MM.1S (cell line): ENCODE results near the gene PPL.

Source experiments
- DNase-seq: peaks from one replicate; pipeline ENCODE4 v3.0.0-alpha.2; 2015
- H2AFZ ChIP-seq: fragments of 300-600 bp; sonication (generic); 2 replicates; pipeline ENCODE4 v1.6.0; 2016; ENCODE audit warnings: antibody characterized with exemption, low read length
- H3F3A ChIP-seq: fragments of 300-600 bp; sonication (generic); 2 replicates; pipeline ENCODE4 v1.6.1; 2016; ENCODE audit warnings: mild to moderate bottlenecking, antibody characterized with exemption, low read length, moderate library complexity, mixed read lengths; ENCODE audit not compliant: insufficient read depth
- H3K27ac ChIP-seq: fragments of 300-600 bp; sonication (generic); 2 replicates; pipeline ENCODE4 v1.5.1; 2016; ENCODE audit warnings: mild to moderate bottlenecking, low read length
- H3K27me3 ChIP-seq: fragments of 300-600 bp; sonication (generic); replicated peaks from 2 replicates; pipeline ENCODE4 v1.6.0; 2016; ENCODE audit warnings: low read length; ENCODE audit not compliant: insufficient read depth
- H3K36me3 ChIP-seq: fragments of 300-600 bp; sonication (generic); replicated peaks from 2 replicates; pipeline ENCODE4 v1.6.1; 2016; ENCODE audit warnings: mild to moderate bottlenecking, low read length, mixed read lengths; ENCODE audit not compliant: insufficient read depth
- H3K4me1 ChIP-seq: fragments of 300-600 bp; sonication (generic); 2 replicates; pipeline ENCODE4 v1.6.1; 2016; ENCODE audit warnings: low read length, mixed read lengths
- H3K4me2 ChIP-seq: fragments of 300-600 bp; sonication (generic); 2 replicates; pipeline ENCODE4 v1.6.0; 2016; ENCODE audit warnings: low read depth, low read length
- H3K4me3 ChIP-seq: fragments of 300-600 bp; sonication (generic); 2 replicates; pipeline ENCODE4 v1.5.1; 2016; ENCODE audit warnings: low read length, mixed read lengths
- H3K79me2 ChIP-seq: fragments of 300-600 bp; sonication (generic); 2 replicates; pipeline ENCODE4 v1.6.1; 2016; ENCODE audit warnings: mixed run types, low read length, mixed read lengths
- H3K9ac ChIP-seq: fragments of 300-600 bp; sonication (generic); 2 replicates; pipeline ENCODE4 v1.6.1; 2016; ENCODE audit warnings: low read length, mixed read lengths
- H3K9me2 ChIP-seq: fragments of 300-600 bp; sonication (generic); replicated peaks from 2 replicates; pipeline ENCODE4 v1.6.1; 2016; ENCODE audit warnings: mild to moderate bottlenecking, low read length, mixed read lengths; ENCODE audit not compliant: insufficient read depth
- H3K9me3 ChIP-seq: fragments of 300-600 bp; sonication (generic); replicated peaks from 2 replicates; pipeline ENCODE4 v1.6.1; 2016; ENCODE audit warnings: mild to moderate bottlenecking, low read length, mixed read lengths; ENCODE audit not compliant: insufficient read depth
- H4K20me1 ChIP-seq: fragments of 300-600 bp; sonication (generic); 2 replicates; pipeline ENCODE4 v1.6.1; 2016; ENCODE audit warnings: mild to moderate bottlenecking, low read length, moderate library complexity, mixed read lengths; ENCODE audit not compliant: insufficient read depth
- CTCF ChIP-seq: fragments of 300-600 bp; sonication (generic); IDR thresholded peaks from 2 replicates; pipeline ENCODE4 v1.5.1; 2016; ENCODE audit warnings: antibody characterized with exemption, low read length, mixed read lengths
- EZH2 ChIP-seq: fragments of 300-600 bp; sonication (generic); optimal IDR thresholded peaks from 2 replicates; pipeline ENCODE3; 2017; ENCODE audit warnings: low read depth, mild to moderate bottlenecking, antibody characterized with exemption, low read length, mixed read lengths
- EZH2phosphoT487 ChIP-seq: fragments of 300-600 bp; sonication (generic); IDR thresholded peaks from 2 replicates; pipeline ENCODE4 v1.6.1; 2018; ENCODE audit warnings: antibody characterized with exemption, low read length

PPL gene

GRCh38 chr16:4890026-4890425 lies 46.9 kb downstream of the PPL start:
- Histone ChIP-seq H3K4me3 (no peak overlapping the region), H3K79me2 (no peaks in the 10 kb centered on the region), H4K20me1 (no peaks in the 10 kb centered on the region), H3K27me3 (no peaks in the 10 kb centered on the region), H3F3A (no peaks in the 10 kb centered on the region), H3K9ac (no peak overlapping the region), H3K27ac (no peak overlapping the region), H3K4me2 (no peak overlapping the region), H3K9me2 (no peaks in the 10 kb centered on the region), H2AFZ (no peak overlapping the region), H3K9me3 (no peaks in the 10 kb centered on the region), H3K36me3 (no peaks in the 10 kb centered on the region), H3K4me1 (no peaks in the 10 kb centered on the region)
- TF ChIP-seq CTCF (no peak), EZH2phosphoT487 (no peak), EZH2 (no peak)
- no peak for DNase-seq

- Histone ChIP-seq H3K4me3 (no peak overlapping the region), H2AFZ (no peak overlapping the region), H3K79me2 (no peaks in the 10 kb centered on the region), H3F3A (no peaks in the 10 kb centered on the region), H4K20me1 (no peaks in the 10 kb centered on the region), H3K27me3 (no peaks in the 10 kb centered on the region), H3K4me1 (no peaks in the 10 kb centered on the region), H3K9me3 (no peaks in the 10 kb centered on the region), H3K27ac (no peak overlapping the region), H3K9ac (no peak overlapping the region), H3K36me3 (no peaks in the 10 kb centered on the region), H3K4me2 (no peak overlapping the region), H3K9me2 (no peaks in the 10 kb centered on the region)
- DNase-seq, result no peak
- no peak for TF ChIP-seq CTCF
- TF ChIP-seq EZH2, result no peak
- TF ChIP-seq EZH2phosphoT487, result no peak
Measured at GRCh38 chr16:4888428-4889135, 48.4 kb downstream of the PPL start.

GRCh38 chr16:4886151-4886550 lies 50.8 kb downstream of the PPL start:
- H4K20me1 ChIP-seq, result no peaks in the 10 kb centered on the region
- no peak overlapping the region for H3K4me2 ChIP-seq
- H3F3A ChIP-seq, result no peaks in the 10 kb centered on the region
- DNase-seq, result no peak
- H3K4me3 ChIP-seq, result no peak overlapping the region
- 0 out of 2 replicates have a peak, but pooled peaks cover 3% of the 10 kb centered on the region for H3K36me3 ChIP-seq
- H3K9me3 ChIP-seq, result no peaks in the 10 kb centered on the region
- no peak overlapping the region for H2AFZ ChIP-seq
- H3K4me1 ChIP-seq, result no peaks in the 10 kb centered on the region
- no peak overlapping the region for H3K9ac ChIP-seq
- no peaks in the 10 kb centered on the region for H3K79me2 ChIP-seq
- TF ChIP-seq EZH2phosphoT487 (no peak), CTCF (no peak), EZH2 (no peak)
- H3K27me3 ChIP-seq, result no peaks in the 10 kb centered on the region
- no peak overlapping the region for H3K27ac ChIP-seq
- no peaks in the 10 kb centered on the region for H3K9me2 ChIP-seq
